ENCODE measurements around the gene KRTDAP. TPM values are rescaled to one million over a fixed set of nuclear protein-coding genes. Genes with fewer than 3 reads are reported as not detected.

KRTDAP gene
- total RNA-seq, 6 experiments from 2014 or later: not detected

GRCh38 chr19:35438096-35438495 lies 52.2 kb downstream of the KRTDAP start:
- Mint-ChIP-seq H3K9me3 (no peaks in the 10 kb centered on the region), H3K4me3 (no peak overlapping the region), H3K27me3 (ENCODE audit: insufficient read depth) (peaks cover 48% of the 10 kb centered on the region), H3K4me1 (ENCODE audit: low read depth) (peaks cover 10% of the 10 kb centered on the region), H3K36me3 (ENCODE audit: low read depth) (no peaks in the 10 kb centered on the region), H3K27ac (no peak overlapping the region)
- no peak for DNase-seq
- TF ChIP-seq CTCF (IDR thresholded peaks at IDR 0.05): no peak

GRCh38 chr19:35437406-35437951 lies 52.8 kb downstream of the KRTDAP start:
- peaks cover 10% of the 10 kb centered on the region for H3K4me1 Mint-ChIP-seq (ENCODE audit: low read depth)
- no peaks in the 10 kb centered on the region for H3K36me3 Mint-ChIP-seq (ENCODE audit: low read depth)
- DNase-seq: no peak
- TF ChIP-seq CTCF (IDR thresholded peaks at IDR 0.05): no peak
- H3K27me3 Mint-ChIP-seq (ENCODE audit: insufficient read depth): peaks cover 54% of the 10 kb centered on the region
- H3K9me3 Mint-ChIP-seq: no peaks in the 10 kb centered on the region
- H3K27ac Mint-ChIP-seq: no peak overlapping the region
- H3K4me3 Mint-ChIP-seq: no peak overlapping the region

Other genes starting within 250 kb of the KRTDAP start
- 1 to 10 TPM; 1.7 to 3.3 (median 2.3) TPM for gene LSR, start 241.5 kb downstream of the KRTDAP start, total RNA-seq (2021; fragmentation: NEBNext Ultra II Directional; extraction: Animal tissue kit (Norgen Biotek cat#: 25700))
- 10 to 100 TPM; 66.0 to 78.1 (median 71.4) TPM for gene USF2, start 221.5 kb downstream of the KRTDAP start, total RNA-seq (2021; fragmentation: NEBNext Ultra II Directional; extraction: Animal tissue kit (Norgen Biotek cat#: 25700))
- gene HAMP, start 207.9 kb downstream of the KRTDAP start, total RNA-seq (2021; fragmentation: NEBNext Ultra II Directional; extraction: Animal tissue kit (Norgen Biotek cat#: 25700)): not detected
- not detected for gene MAG, start 198.3 kb downstream of the KRTDAP start, total RNA-seq (2021; fragmentation: NEBNext Ultra II Directional; extraction: Animal tissue kit (Norgen Biotek cat#: 25700))
- gene CD22, start 161.3 kb downstream of the KRTDAP start, total RNA-seq (2021; fragmentation: NEBNext Ultra II Directional; extraction: Animal tissue kit (Norgen Biotek cat#: 25700)): under 1 TPM in 4 of 6 experiments, not detected in 2; 0.24 to 0.59 (median 0.57) TPM
- not detected for gene FFAR1, start 142.6 kb downstream of the KRTDAP start, total RNA-seq (2021; fragmentation: NEBNext Ultra II Directional; extraction: Animal tissue kit (Norgen Biotek cat#: 25700))
- not detected for gene FFAR3, start 132.0 kb downstream of the KRTDAP start, total RNA-seq (2021; fragmentation: NEBNext Ultra II Directional; extraction: Animal tissue kit (Norgen Biotek cat#: 25700))
- gene GPR42, start 119.4 kb downstream of the KRTDAP start, total RNA-seq (2021; fragmentation: NEBNext Ultra II Directional; extraction: Animal tissue kit (Norgen Biotek cat#: 25700)): not detected
- gene FFAR2, start 42.2 kb downstream of the KRTDAP start, total RNA-seq (2021; fragmentation: NEBNext Ultra II Directional; extraction: Animal tissue kit (Norgen Biotek cat#: 25700)): not detected
- under 1 TPM in 3 of 6 experiments, not detected in 3; 0.27 to 0.75 (median 0.73) TPM for gene DMKN, start 23.2 kb upstream of the KRTDAP start, total RNA-seq (2021; fragmentation: NEBNext Ultra II Directional; extraction: Animal tissue kit (Norgen Biotek cat#: 25700))
- gene SBSN, start 37.8 kb upstream of the KRTDAP start, total RNA-seq (2021; fragmentation: NEBNext Ultra II Directional; extraction: Animal tissue kit (Norgen Biotek cat#: 25700)): 1 to 10 TPM; 1.6 to 3.3 (median 2.0) TPM
- gene GAPDHS, start 43.0 kb upstream of the KRTDAP start, total RNA-seq (2021; fragmentation: NEBNext Ultra II Directional; extraction: Animal tissue kit (Norgen Biotek cat#: 25700)): not detected
- gene TMEM147, start 55.2 kb upstream of the KRTDAP start, total RNA-seq (2021; fragmentation: NEBNext Ultra II Directional; extraction: Animal tissue kit (Norgen Biotek cat#: 25700)): 100 to 1,000 TPM; 104 to 130 (median 115) TPM
- gene ATP4A, start 73.2 kb upstream of the KRTDAP start, total RNA-seq (2021; fragmentation: NEBNext Ultra II Directional; extraction: Animal tissue kit (Norgen Biotek cat#: 25700)): not detected
- not detected for gene PMIS2, start 95.7 kb upstream of the KRTDAP start, total RNA-seq (2021; fragmentation: NEBNext Ultra II Directional; extraction: Animal tissue kit (Norgen Biotek cat#: 25700))
- 10 to 100 TPM in 5 of 6 experiments, 1 to 10 TPM in 1; 6.6 to 13.9 (median 12.2) TPM for gene HAUS5, start 122.3 kb upstream of the KRTDAP start, total RNA-seq (2021; fragmentation: NEBNext Ultra II Directional; extraction: Animal tissue kit (Norgen Biotek cat#: 25700))
- 100 to 1,000 TPM; 110 to 129 (median 120) TPM for gene RBM42, start 138.6 kb upstream of the KRTDAP start, total RNA-seq (2021; fragmentation: NEBNext Ultra II Directional; extraction: Animal tissue kit (Norgen Biotek cat#: 25700))
- gene ETV2, start 151.3 kb upstream of the KRTDAP start, total RNA-seq (2021; fragmentation: NEBNext Ultra II Directional; extraction: Animal tissue kit (Norgen Biotek cat#: 25700)): 1 to 10 TPM in 5 of 6 experiments, under 1 TPM in 1; 0.71 to 2.2 (median 1.4) TPM
- gene COX6B1, start 157.9 kb upstream of the KRTDAP start, total RNA-seq (2021; fragmentation: NEBNext Ultra II Directional; extraction: Animal tissue kit (Norgen Biotek cat#: 25700)): 100 to 1,000 TPM; 375 to 463 (median 413) TPM
- under 1 TPM in 1 of 6 experiments, not detected in 5; 0.18 TPM for gene UPK1A, start 176.1 kb upstream of the KRTDAP start, total RNA-seq (2021; fragmentation: NEBNext Ultra II Directional; extraction: Animal tissue kit (Norgen Biotek cat#: 25700))
- not detected for gene ZBTB32, start 214.1 kb upstream of the KRTDAP start, total RNA-seq (2021; fragmentation: NEBNext Ultra II Directional; extraction: Animal tissue kit (Norgen Biotek cat#: 25700))
- 10 to 100 TPM; 20.1 to 24.4 (median 21.7) TPM for gene KMT2B, start 227.5 kb upstream of the KRTDAP start, total RNA-seq (2021; fragmentation: NEBNext Ultra II Directional; extraction: Animal tissue kit (Norgen Biotek cat#: 25700))

Data from HFFc6 (cell line).